Stimulated activated CD8-positive, alpha-beta memory T cell treated with anti-CD3 and anti-CD28 coated beads, Interleukin-7, amount 100 ng/mL, for 1 hour (primary cell): ENCODE results near the gene LMO3.

Source experiments
- DNase-seq, 2 donors: peaks; one replicate each; pipeline ENCODE4 v3.0.0-alpha.2; 2020; ENCODE audit warnings: low read depth in 2 of 2

The LMO3 gene

DNA sequence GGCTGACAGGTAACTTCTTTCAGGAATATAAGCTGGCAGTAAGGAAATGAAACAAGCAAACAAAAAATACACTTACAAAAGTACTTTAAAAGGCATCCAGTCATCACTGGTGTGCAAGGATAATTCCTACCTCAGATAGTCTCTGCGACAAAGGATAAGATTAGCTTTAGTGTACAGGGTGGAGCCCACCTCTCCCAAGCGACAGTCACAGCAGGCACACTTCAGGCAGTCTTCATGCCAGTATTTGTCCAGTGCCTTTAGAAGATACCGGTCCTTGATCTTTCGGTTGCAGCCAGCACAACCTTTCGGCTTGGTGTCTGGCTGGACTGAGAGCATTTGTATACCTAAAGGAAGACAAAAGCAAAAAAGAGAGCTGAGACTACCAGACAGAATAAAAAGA is 5.4 kb downstream of the LMO3 start:
- no peak for DNase-seq

DNA sequence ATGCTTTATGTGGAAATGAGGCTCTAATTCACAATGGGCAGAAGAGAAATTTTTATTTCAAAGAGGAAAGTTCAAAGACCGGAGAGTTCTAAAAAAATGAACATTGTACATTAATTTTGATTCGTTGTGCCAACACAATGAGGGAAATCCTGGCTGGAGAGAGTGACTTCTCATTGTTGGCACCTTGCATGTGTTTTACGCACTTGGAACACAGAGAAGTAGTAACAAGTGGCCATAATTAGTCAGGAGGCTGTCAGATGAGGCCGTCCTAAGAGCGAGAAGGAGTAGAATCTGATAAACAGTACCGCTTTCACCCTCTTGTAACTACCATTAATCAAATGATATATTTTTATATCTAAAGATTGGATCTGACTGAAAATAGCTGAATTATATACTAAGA is 6.9 kb downstream of the LMO3 start:
- no peak for DNase-seq

DNA sequence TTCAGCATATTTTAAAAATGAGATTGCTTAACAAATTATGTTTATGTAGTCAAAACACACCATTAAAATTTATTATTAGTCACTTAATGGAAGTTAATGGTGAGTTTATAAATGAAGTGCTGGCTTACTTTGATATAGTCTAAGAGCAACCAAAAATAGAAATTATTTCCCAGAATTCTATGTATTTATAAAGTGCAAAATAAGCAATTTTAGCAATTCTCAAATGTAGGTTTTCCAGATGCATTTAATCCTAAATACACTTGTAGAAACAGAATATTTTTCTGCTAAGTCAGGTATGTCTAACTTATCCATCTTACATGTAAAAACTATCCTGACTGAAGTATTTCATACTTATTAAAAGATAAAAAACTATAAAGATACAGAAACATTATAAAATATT is 11.2 kb downstream of the LMO3 start:
- DNase-seq = no peak

DNA sequence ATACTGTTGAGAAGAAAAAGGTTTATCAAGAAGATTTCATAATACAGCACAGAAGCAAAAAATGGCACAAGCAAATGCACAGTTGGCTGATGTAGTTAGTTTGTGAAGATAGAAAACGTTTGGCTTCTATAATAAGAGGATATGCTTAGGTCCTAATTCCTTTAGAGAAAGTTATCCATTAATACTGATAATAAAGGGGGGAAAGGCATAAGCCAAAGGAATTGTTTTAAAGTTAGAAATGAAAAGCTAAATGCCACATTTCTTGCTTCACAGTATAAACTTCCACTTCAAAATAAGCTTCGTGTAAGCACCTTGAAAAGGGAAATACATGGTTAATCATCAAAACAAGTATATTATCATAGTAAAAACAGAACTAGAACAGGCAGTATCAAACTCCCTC is 12.4 kb downstream of the LMO3 start:
- no peak for DNase-seq

DNA sequence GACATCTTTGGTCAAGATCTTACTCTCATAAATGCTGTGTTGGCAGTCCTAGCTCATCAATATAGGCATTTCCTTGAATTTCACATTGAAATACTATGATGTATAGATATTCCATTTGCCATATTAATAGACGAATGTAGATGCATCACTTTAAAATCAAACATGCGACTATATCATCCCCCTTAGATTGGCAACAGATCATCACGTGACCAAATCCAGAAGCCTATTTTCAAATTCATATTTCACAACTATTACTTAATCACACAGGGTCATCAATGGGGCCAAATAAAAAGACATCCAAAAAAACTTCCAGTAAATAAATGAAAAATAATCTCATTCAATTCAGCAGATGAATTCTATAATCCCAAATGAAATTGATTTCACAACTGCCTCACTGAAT is 15.3 kb downstream of the LMO3 start:
- DNase-seq = no peak

DNA sequence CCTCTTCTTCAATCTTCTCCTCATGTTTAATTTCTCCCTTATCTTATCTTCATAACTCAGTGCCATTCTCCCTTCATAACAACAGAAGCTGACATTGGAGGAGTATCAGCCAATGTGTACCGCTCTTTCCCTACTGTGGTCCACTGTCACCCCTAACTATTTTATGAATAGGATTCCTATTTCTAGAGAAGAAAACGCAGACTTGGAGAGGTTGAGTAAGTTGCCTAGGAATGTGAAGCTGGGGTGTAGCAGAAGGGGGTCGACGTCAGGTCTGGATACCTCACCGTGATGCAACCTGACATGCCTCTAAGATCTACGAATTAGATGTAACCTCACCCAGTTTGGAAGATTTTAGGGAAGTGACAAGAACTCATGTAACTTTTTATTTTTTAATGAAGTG is 17.1 kb downstream of the LMO3 start:
- DNase-seq = no peak

DNA sequence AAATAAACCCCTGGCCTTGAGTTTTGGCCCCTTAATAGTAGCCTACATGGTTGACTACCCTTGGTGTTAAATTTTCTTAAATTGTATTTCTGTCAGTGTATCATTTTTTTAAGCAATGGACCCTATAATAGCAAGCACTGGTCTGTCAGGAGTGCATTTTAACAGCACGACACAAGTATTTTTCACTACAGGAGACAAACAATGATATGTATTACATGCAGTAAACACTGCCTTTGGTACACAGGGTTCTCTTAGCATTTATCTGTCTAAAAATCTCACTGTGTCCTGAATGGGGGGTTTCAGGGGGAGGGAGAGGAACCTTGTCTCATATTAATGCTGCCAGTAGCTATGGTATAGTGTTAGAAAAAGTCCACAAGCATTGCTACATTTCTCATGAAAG is 18.4 kb downstream of the LMO3 start:
- DNase-seq = no peak

DNA sequence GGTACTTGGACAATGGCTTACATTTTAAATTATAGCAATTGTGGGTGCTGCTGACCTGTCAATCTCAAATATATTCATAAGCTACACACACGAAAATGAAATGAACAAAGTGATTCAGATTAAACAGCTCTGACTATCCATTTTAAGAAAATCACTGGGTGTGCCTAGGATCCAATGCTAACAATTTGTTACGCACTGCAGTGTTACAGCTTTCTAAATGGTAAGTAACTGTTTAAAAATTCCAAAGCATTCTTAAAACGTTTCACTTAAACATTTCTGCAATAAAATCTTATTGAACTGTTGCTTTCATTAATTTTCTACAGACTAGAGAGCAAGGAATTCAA is 18.9 kb downstream of the LMO3 start:
- DNase-seq = no peak

DNA sequence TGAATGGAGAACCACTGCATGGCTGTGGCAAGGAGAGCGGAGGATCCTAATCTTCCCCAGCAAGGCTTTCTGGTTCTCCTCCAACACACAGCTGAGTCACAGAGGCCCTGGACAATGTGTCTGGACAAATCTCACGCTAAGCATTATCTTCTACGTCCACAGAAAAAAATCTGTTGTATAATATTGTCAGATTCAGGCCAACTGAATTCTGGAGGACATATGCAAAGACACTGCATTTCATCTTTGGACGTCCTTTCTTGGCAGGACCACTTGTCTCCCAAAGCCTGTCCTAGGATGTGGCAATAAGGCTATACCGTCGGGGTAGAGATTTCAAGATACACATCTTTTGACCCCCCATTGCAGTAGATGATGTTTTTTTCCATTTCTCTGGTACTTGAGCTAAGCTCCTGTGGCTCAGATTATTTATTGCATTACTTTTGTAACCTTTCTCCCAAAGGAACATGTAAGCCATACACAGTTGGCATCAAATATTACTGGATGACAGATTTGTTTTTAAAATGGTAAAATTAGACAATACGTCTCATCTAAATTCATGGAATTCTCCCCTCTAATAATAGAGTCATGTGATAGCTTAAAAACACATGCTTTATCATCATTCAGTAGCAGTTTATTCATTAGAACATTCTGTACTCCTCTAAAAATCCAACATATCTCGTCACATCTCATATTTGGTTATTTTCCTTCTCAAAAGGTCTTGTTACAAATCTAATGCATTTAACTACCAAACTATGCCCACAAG is 19.4 kb downstream of the LMO3 start:
- DNase-seq = no peak

DNA sequence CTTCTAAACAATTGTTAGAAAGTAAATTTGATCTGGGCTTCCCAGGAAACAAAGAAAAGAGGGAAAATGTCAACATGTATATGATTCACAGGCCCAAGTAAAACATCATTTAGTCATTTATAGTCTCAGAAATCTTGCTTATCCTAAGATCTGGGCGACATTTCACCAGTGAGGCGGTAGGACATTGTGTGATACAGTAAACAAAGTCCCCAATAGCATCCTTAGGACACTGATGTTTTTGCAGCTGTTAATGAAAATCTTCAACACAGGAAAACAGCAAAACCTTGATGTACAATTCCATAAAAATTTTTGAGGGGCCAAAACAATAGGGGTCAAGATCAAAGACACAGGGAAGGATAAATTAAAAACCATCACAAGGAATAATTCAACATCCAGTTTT is 20.2 kb downstream of the LMO3 start:
- no peak for DNase-seq

DNA sequence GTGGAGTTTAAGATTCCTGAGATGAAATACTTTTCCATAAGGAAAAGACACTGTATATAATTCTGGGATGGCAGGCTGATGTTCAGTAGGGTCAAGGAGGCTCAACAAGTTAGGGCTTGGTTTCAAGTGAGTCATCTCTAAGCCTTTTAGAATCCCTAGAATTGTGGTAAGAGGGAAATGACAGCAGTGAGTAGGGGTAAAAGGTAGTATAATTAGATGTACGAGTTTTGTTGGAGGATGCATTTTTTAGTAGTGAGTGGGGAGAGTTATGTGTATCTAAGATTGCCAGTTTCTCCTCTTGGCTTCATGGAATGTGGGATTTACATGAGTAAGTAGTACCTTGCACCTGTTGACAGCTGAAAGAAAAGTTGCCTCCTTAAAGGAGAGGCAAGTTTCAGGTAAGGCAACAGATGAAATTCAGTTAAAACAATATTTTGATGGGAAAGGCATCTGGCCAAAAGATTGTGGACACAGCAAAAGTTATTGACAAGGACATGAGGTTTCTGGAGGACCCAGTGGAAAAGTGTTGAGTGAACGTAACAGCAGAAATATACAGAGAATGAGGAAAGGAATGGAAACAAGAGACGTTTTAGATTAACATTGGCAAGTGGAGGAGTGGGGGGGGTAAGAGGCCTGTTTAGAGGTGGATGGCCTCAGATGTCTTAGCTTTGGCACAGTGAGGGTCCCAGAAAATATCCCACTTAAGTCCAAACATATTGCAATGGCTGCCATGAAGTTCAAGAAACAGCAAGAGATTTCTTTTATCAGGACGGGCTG is 21.8 kb downstream of the LMO3 start:
- no peak for DNase-seq

DNA sequence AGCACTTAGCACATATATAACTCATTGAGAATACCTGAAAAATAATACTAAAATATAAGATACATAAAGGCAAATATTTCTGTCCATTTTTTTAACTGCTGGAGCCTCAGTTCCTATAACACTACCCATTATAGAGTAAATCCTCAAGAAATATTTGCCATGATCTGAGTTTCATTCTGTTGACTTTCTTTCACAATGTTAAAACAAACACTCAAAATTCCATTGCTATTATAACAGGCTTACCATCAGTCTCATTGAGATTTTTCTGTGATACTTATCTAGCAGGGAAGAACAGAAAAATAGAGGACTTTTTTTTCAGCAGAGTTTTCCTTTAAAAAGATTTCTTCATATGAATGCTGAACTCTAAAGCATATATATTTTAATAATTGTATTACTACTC is 24.5 kb downstream of the LMO3 start:
- no peak for DNase-seq

DNA sequence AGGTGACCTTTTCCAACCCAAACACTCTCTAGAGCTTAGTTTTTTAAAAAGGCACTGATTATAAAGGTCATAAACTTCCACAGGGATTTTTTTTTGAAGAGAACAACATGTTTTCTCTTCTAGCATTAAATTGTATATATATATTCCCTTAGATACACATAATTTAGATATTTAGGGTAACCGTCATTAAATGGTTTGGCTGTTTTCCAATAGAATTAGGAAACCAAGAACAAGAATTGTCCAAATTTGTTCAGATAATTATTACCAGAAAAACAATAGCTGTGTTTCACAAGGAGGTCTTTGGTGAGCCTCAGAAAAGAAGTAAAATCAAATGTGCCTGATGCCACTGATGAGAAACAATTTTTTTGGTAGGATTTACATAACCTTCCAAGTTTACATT is 26.9 kb downstream of the LMO3 start:
- DNase-seq = no peak

DNA sequence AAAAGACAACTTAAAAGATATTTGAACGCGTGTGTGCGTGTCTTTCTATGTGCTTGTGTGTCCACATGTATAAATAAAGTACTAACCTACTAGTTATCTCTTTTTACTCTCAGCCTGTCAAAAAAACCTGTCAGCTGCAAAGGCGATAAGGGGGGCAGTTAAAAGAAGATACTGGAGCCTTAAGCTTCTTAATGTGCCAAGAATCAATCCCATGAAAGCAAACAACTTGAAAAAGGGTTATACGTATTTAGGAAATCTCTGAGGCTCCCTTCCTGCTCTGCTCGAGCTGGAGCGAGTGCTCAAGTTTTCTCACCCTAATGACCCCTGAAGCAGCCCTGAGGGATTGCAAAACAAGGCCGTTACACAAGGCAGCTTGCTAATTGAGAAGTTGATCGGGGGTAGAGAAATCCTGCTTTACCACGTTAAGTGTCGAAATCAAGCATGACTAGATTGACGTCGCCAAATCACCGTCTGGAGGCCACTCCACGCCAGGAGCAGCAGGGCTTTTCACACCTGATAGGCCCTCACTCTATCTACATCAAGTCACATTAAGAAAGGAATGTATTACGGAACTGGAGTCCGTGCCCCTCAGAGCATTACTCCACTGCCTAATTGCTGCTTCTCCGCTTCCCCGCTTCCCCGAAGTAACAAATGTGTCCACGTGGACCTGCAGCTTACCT is 32.4 kb downstream of the LMO3 start:
- DNase-seq = no peak

DNA sequence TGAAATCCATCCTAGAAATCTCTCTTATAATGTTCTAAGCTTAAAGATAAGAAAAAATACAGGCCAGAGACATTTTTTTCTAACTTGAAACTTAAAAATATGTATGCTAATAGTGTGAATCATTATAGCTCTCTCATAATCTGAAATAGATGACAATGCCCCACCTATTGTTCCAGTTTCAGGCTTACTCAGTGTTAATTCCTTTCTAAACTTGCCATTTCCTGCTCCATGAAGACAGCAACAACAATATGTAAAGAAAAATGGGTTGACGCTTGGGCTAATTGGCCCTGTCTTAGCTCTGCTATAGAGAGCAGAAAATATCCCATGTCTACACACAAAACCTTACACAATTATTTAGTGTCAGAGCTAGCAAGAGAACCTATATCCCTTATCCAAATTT is 37.1 kb downstream of the LMO3 start:
- no peak for DNase-seq

DNA sequence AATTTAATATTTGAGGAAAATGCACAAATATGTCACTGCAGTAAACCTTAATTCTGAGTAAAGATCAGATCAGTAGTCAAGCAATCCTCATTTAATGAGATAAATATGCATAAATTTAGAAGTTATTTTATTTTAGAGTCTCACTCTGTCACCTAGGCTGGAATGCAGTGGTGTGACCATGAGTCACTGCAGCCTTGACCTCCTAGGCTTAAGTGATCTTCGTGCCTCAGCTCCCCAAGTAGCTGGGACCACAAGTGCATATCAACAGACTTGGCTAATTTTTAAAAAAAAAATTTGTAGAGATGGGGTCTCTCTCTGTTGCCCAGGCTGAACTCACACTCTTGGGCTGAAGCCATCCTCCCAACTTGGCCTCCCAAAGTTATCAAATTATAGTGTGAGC is 41.3 kb downstream of the LMO3 start:
- DNase-seq = no peak

DNA sequence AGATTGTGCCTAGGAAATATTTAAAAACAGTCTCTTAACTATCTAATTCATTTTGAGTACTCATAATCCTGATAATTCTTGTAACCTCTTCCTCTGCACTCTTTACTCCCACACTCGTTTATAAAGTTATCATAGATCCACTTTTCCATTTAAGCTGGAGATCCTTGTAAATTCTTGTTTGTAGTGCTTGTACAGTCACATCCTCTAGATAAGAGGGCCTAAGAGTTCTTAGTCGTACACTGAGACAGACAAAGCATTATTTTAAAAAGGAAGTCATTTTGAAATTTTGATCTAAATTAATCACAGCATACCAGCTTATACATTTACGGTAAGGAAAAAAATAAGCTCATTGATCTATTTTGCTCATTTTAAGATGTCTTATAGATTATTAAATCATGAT is 42.5 kb downstream of the LMO3 start:
- no peak for DNase-seq

DNA sequence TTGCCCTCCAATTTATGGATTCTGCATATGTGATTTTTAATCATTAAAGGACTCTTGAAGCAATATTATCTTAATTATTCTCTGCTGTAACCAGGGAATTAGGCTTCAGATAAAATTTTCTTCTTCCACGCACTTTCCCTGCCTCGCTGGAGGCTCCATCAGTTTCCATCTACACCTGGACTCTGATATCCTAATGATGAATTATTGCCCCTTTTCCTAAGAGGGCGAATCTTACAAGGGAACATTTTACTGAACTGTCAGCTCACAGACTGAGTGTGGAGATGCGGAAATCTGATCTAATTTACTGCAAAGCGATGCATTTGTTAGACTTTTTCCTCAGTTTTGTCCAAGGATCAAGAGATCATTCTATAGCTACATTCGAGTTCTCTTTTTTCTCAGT is 43.0 kb downstream of the LMO3 start:
- DNase-seq = no peak

DNA sequence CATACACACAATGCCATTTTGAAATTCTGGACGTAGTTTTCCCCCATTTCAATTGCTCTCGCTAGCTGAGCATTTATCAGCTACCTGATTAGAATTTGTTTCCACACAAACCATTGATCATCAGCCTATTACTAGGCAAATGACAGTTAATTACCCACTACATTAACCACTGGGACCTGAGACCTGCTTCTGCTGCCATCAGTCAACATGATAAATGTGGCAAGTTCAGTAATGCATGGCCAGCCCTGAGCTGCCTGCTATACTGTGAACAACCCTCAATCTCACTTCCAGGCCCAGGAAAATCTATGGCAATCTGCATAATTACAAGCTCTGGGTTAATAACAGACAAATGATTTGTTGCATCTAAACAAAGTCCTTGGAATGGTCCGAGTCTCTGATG is 43.5 kb downstream of the LMO3 start:
- no peak for DNase-seq

DNA sequence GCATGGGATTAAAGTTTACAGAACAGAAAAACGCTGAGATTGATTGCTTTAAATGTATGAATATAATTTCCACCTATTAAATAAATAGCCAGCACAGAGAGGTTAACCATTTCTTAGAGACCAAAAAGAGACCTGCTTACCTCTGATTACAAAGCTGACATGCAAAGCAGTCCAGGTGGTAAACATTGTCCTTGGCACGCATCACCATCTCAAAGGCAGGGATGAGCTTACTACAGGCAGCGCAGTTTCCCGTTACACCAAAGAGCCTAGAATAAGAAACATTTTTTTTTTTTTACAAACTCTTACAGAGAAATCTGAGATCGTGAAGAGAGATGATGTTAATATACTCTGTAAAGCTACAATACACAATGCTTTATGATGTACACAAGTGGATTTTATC is 45.7 kb downstream of the LMO3 start:
- no peak for DNase-seq

DNA sequence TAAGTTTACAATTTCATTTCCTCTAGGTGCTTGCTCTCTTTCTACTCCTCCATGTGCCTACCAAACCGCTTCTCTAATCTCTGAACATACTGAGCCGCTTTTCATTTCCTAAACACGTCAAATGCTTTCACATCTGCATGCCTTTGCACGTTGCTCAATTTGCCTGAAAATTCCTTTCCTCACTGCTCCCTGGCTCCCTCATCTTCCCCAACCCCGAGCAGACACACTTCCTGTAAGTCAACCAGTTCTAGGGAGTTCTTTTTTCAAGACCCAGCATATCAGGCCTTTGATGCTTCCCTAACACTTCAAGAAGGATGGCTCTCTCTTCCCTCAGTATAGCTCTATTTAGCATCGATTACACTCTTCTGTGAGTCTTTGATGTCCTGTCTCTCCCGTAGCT is 50.3 kb downstream of the LMO3 start:
- DNase-seq = no peak

DNA sequence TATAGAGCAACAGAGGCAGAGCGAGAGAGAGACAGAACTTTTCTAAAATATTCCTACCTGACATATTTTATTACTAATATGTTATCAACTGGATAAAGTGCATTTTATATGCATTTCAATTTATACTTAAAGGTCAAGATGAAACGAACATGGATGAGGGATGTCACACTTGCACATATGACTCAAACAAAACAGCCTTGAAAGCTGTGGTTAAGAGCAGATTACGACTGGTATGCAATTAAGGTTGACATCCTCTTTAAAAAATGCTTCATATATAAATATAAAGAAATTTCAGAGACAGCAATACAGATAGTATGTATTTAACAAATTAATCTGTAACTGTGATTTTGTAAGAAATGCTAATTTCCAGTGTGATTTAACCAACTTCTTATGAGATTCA is 52.5 kb downstream of the LMO3 start:
- no peak for DNase-seq

DNA sequence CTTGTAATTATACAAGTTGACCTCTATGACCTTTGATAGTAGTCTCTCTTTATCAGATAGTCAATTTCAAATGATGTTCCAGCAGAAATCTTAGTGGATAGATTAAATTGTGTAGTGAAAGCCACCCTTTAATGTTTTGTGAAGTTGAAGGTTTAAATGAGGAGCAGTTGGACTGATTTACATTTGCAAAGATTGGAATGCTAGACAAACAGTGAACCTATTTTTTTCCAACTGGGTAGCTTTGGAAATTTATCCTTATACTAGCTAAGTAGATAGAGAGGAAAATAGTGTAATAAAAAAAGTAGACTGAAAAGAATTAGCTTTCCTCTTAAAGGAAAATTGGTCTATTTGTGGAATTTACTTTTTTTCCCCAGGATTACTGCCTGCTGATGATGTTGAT is 53.7 kb downstream of the LMO3 start:
- no peak for DNase-seq
